HG03442 (cell line): ENCODE data around the gene CDH23.
"Not testable (repeated sequence)": the region's sequence is repeated elsewhere in the genome, so short reads cannot be mapped to it uniquely, and the experiment has no call there.

ENCODE experiments used
- ATAC-seq: cut with Tn5 transposase; IDR thresholded peaks from one replicate; pipeline ENCODE4 v1.9.1; 2021; ENCODE audit warnings: mild to moderate bottlenecking, moderate library complexity; ENCODE audit not compliant: unreplicated experiment

CDH23 gene

DNA sequence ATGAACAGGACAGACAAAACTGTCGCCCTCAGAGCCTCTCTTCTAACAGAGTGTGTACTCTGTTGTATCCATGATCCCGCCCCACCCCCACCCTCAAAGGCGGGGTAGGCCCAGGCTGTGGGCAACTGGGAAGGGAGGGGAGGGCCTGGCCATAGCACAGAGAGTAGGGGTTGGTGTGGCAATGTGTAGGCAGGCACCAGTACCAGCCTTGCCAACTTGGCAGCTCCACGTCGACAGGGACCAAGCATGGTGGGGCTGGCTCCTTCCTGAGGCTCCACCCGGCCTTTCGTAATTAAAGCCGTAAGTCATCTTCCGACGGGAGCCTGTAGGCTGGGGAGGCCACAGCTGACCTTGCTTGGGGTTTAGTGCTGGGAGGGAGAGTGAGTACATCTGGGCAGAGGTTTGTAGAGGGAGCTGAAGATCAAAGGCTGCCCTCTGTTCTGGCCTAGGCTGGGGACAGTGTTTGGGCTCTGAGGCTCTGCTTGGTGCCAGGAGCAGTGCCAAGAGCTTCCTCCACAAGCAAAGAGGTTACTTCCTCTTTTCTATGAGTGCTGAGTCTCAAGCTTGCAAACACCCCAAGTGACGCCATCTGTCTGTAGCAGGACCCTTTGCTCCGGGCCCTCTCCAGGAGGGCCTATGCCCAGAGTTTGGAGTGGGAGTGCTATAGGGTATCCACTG is 201.2 kb downstream of the CDH23 start:
- ATAC-seq = no peak

DNA sequence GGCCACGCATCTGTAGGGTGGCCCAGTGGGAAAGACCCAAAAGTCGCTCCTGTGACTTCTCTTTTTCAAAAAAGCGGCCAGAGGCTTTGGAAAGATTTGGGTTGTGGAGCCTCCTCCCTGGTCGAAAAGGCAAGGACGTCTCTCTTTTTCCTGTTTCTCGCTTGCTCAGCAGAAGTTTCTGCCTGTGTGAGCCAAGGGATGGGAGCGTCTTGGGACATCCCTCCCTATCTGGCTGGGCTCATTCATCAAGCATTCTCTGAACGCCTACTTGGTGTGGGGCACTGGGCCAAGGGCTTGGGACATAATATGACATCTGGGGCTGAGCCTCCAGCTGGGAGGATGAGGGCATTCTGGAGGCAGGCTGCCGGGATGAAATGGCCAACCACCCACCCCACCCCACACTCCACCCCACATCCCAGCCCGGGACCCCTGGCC is 201.9 kb downstream of the CDH23 start:
- no peak for ATAC-seq

DNA sequence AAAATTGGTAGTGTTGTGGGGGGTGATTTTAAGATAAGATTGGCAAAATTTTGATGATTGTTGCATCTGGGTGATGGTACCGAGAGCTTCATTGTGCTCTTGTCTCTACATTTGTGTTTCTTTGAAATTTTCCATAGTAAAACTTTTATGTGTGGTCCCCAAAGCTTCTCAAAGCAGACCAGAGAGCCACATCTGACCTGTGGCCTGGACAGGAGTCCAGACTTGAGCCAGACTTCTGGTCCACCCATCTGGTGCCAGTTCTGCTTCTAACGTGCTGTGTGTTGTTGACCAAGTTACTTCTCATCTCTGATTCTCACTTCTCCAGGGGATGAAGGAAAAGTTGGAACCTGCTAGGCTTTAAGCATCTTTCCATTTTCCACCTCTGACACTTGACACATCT is 202.8 kb downstream of the CDH23 start:
- no peak for ATAC-seq

DNA sequence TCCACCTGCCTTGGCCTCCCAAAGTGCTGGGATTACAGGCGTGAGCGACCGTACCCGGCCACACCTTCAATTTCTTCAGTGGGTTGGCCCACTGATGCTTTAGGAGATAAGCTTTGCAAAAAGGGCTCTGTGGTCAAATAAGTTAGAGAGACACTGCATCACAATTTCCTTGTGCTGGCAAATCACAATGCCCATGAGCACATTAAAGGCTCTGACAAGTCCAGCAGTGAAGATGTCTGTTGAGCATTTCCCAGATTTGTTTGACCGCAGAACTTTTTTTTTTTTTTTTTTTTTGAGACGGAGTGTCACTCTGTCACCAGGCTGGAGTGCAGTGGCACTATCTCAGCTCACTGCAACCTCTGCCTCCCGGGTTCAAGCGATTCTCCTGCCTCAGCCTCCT is 203.5 kb downstream of the CDH23 start:
- ATAC-seq = not testable (repeated sequence)

DNA sequence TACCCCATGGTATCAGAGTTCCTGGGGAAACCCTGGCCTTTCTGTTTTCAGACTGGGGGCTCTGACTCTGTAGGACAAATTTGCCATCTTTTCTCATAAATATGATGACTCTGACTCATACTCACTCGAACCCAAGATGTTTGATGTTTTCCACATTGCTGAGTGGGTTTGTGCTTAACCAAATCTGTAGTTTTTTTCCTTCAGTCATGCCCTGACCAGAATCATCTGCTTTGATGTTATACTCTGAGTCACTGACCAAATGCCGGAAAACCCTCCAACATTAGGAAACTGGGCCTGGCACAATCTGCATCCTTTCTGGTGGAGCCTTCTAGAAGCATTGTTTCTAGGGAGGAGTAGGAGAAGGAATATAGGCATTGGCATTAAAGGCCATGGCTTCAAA is 204.1 kb downstream of the CDH23 start:
- ATAC-seq = no peak

DNA sequence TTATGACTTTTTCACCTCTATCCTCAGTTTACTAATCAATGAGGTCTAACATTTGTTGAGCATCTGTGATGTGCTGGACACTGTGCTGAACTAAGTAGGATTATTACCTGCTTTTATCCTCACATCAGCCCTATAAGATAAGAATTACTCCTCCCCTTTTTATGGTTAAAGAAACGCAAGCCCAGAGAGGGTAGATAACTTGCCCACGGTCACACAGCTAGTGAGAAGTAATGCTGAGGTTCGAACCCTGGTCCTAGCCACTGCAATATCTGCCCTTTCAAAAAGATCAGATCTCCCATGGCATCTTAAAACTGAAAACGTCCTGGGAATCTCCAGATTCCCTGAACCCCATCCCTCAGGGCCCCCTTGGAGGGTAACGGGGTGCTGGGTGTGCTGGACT is 204.6 kb downstream of the CDH23 start:
- ATAC-seq = no peak

DNA sequence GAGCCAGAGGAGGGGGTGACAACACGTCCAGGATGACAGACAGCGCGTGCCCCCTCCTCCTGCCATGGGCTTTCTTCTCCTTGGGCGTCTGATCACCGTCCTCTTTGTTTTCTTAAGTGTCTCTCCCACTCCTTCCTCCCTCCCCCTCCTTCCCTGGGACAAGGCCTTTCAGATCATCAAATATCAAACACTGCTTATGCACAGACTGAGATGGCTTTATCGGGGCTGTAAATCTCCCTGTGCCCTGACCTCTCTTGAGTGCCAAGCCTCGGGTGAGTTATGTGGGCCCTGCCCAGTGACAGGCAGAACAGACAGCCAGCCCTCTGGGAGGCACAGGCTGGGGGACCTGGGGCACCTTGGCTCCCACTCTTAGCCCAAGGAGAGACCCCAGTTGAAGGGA is 206.4 kb downstream of the CDH23 start:
- no peak for ATAC-seq

DNA sequence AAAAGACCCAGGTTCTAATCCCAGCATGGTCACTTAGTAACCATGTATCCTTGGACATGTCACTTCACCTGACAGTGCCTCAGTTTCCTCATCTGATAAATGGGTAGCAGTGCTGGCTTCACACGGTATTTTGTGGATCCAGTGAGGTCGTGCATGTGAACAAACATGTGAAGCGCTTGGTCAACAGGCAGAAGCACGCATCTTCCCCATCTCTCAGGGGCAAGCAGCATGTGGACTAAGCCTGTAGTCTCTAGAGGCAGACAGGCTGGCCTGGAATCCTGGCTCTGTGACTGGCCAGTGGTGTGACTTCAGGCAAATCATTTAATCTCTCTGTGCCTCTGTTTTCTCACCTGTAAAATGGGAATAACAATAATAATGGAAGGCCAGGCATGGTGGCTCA is 207.0 kb downstream of the CDH23 start:
- ATAC-seq = no peak

DNA sequence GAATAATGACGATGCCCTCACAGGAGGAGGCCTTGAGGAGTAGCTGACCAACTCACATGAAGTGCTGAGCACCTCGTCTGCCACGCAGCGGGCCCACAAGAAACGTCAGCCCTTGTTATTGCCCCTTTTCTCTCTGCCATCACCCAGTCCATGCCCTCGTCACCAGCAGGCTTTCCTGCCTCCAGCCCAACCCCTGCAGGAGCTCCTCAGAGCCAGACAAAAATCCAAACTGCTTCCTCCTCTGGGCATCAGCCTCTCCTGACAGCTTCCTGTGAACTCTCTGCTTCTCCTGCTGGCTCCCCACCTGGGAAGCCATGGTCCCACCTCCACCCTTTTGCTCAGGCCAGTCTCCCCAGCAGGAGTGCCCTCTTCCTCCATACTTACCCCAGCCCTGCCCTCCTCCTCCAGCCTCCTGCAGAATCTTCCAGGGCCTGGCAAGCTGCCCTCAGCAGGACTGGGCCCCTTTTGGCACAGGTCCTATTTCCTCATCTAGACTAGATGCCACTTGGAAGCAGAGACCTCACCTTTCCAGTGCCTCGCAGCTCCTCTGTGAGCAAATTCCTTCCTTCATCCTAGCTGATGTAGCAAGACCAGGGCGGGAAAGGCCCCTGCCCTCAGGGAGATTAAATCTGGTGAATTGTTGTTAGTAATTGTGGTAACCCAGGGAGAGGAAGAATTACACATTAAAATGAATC is 207.8 kb downstream of the CDH23 start:
- no peak for ATAC-seq

DNA sequence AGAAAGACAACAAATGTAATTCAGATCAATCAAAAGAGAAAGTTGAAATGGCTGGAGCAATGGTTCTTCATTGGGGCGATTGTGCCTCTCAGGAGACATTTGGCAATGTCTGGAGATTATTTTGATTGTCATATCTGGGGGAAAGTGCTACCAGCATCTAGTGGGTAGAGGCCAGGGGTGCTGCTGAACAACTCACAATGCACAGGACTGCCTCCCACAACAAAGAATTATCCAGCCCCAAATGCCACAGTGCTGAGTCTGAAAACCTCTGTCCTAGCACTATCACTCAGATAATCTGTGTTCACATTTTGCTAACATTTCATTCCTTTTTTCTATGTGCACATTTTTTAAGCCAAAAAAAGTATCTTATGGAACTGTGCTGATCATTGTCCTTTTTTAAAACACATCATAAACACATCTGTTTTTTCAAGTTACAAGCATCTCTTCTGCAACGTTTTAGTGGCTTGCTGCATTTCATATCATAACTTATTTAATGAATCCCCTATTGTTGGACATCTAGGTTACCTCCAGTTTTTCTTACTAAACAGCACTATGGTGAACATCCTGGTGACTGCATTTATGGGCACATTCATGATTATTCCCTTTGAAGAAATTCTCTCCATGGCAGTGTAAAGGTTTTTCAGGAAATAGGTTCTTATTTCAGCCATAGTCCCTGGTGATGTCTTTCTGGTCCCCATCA is 208.7 kb downstream of the CDH23 start:
- ATAC-seq = no peak

DNA sequence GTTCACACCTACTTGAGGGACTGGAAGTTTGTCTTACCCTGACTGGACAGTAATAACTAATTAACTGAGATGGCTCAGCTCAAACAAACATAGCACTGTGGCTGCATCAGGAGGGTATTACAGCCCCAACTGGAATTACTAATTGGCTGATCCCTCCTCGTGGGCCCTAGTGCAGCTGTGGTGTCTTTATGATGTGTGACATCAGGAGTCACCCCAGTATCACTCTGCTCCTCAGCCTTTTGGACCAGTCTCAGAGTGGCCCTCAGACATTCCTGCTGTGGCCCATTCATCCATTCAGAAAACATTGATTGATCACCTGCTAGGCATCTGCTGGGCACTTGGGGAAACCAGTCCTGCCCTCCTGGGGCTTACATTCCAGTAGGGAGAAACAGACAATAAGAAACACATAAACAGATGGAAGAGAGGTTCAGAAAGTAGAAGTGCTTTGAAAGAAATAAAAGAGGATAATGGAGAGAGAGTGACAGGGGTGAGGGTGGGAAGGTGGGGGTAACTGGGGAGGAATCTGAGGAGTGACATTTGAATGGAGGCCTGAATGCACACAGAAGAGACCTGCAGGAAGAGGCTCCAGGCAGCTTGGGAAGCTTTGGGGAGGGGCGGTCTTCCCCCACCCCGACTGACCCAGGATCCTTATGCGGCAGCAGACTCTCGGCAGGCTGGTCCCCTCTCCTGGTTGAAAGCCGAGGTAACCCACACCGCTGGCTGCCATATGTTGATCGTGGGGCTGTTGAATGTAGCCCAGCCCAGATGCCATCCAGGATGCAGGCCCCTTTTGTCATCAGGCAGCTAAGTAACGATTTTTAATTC is 209.7 kb downstream of the CDH23 start:
- ATAC-seq = no peak

DNA sequence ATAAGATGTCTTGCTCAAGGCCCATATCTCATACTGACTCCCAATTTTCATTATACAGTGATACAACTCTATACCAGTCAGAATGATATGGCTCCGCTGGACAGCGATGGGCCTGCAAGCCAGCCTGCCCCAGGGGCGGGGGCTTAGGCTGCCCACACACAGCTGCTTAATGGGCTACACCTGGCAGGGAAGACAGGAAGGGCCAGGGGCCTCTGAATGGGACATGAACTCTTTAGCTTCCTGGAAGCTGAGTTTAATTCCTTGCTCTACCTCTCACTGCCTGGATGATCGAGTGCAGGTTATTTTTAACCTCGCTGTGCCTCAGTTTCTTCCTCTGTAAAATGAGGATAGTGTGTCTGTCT is 210.3 kb downstream of the CDH23 start:
- no peak for ATAC-seq

DNA sequence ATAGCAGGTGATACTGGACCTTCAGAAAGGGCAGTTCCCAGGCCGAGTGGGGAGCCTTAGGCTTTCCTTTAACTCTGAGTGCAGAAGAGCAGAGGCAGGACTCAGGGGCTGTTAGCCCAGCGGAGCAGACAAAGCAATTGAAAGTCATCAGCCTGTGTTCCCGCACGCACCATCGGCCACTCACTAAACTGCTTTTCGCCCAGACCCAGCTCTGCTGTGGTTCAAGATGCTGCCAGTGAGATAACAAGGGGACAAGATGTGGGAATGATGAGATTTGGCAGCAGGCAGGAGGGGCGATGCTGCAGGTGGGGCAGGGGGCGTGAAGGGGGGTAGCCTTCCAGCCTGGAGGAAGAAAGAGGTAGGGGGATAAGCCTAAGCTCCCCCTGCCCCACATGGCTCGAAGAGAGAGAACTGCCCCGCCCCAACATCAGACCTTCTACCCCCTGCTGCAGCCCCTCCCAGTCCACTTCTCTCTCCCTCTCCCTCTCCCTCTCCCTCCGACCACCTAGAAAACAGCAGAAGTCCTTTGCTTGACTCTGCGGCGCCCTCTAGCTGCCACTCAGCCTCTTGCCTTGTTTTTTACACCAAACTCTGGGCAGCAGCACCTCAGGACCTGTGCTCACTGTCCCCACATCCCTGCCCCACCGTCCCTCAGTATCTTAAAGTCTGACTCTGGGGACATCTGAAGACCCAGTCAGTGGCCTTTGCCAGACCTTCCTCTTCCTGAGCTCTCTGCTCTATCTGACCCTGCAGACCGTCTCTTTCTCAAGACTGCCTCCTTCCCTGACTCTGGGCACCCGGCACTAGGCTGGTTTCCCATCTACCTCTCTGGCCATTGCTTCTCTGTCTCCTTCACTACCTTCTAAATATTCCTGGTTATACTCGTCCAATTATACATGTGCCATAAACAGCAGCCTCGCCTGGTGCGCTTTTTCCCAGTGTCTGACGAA is 212.4 kb downstream of the CDH23 start:
- ATAC-seq = no peak

DNA sequence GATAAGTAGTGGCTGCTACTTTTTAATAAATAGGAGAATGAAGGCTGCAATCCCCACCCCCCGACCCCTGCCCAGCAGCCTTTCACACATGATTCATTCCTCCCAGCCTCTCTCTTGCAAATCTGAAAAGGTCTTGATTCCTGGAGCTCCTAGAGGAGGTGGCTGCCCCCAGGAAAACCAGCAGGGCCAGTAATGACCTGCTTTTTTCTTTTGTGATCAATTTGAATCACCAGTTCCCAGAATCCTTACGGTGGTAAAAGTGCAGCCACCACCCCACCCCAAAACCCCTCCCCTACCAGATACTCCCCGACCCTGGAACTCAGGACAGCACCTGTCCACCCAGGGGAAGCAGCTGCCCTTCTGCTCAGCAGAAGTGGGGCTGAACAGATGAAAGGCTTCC is 213.9 kb downstream of the CDH23 start:
- ATAC-seq = no peak

DNA sequence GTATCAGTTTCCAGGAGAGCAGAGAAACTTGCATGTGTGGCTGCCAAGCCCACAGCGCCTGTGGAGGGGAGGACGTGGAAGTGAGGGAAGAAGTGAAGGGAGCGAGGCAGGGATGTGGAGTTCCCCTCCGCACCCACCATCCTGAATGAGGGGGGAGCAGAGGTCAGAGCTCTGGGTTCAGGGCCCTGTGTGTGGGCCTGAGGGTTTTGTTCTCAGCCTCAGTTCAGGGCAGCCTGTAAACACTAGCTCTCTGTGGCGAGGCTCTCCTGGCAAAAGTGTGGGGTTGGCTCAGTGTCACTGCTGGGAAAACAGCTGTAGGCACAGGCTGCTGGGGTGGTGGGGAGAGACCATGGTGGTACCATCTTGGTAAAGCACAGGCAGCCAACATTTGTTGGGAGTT is 214.4 kb downstream of the CDH23 start:
- ATAC-seq = no peak

DNA sequence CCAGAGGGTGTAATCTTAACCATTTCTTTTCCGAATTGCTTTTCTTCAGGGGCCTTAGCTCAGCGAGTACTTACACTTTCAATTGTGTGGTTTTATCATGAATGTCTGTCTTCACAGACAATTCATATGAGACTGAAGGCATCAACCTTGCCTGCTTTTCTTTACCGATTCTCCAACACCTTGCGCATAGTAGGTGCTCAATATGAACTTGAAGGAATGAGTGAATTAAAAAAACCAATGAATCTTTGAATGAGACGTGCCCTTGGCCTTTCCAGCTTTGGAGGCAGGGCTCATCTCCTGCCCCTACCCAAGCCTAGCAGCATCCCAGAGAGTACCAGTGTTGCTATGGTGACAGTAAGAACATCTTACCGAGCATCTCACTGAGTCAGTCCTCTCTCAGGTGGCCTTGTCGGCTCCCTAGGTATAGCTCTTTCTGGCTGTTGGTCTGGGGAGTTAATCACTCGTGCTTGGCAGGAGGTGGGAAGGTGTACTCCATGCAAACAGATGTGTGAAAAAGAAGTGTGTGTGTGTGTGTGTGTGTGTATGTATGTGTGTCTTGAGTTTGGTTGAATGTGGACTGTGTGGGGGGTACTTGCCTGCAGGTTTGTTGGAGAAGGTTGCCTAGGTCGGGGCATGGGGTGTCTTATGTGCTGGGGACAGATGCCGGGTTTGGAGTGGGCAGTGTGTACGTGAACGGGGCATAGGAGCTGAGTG is 215.1 kb downstream of the CDH23 start:
- ATAC-seq = no peak

DNA sequence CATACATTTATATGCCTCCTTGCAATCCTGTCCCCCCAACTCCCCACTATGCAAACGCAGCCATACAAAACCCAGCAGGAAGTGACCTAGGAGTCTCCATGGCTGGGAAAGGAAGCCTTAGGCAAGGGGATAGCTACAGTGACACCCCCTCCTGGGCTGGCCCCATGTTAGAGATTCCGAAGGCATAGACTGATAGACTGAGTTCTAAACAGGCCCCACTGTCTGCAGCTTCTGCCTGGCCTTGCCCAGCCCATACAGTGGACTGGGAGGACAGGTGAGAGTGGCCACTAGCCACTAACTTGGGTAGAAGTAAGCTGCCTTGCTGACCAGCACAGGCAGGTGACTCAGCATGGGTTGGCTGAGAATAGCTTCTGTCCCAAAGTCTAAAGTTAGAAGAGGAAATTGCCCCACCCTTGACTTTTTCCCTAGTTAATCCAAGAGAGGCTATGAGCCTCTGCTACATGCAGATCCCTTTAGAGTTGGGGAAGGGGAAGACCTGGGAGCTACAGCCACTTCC is 216.6 kb downstream of the CDH23 start:
- no peak for ATAC-seq

DNA sequence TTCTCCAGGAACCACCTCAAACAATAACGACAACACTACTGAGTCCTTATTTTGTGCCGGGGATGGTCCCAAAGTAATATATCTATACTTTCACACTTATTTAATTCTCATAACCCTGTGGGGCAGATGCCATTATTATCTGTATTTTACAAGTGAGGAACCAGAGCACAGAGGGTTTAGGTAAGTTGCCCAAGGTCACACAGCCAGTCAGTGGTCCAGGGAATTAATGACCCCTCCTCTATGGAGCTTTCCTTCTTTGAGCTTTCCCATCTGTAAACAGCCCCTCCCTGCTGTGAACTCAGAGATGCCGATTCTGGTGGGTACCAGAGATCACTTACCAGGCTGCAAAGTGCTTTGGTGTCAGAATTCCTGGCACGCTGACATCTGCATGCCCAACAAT is 217.2 kb downstream of the CDH23 start:
- ATAC-seq = no peak

DNA sequence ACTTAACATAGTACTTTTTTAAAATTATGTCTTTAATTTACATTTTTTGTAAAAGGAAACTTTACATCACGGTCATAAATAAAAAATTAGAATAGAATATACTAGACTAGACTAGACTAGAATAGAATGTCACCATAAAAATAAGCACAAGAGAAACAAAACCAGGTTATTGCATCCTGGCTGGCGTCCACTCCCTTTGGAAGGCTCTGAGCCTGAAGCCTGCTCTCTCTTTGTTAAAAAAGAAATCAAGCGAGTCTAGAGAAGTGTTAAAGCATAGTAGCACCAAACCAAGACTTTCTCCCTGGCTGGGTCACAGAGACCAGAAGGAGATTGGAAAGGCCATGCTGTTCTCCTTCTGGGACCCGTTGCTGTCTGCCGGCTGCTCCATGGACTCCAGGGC is 218.2 kb downstream of the CDH23 start:
- ATAC-seq = no peak
